ENCODE data around the gene ANGPTL7.
"Not testable (repeated sequence)": the region's sequence is repeated elsewhere in the genome, so short reads cannot be mapped to it uniquely, and the experiment has no call there.

The ANGPTL7 gene

GRCh38 chr1:11169202-11169601 lies 20.0 kb upstream of the ANGPTL7 start:
- DNase-seq (ENCODE audit: low read depth) = no peak

GRCh38 chr1:11170102-11170501 lies 19.1 kb upstream of the ANGPTL7 start:
- no peak for DNase-seq (ENCODE audit: low read depth)

- no peak for DNase-seq (ENCODE audit: low read depth)
Observed at GRCh38 chr1:11174261-11174942, 14.8 kb upstream of the ANGPTL7 start.

GRCh38 chr1:11175461-11175860 lies 13.7 kb upstream of the ANGPTL7 start:
- DNase-seq (ENCODE audit: low read depth) = no peak

GRCh38 chr1:11176081-11176706 lies 13.0 kb upstream of the ANGPTL7 start:
- DNase-seq (ENCODE audit: low read depth) = no peak

GRCh38 chr1:11178021-11179015 lies 10.8 kb upstream of the ANGPTL7 start:
- DNase-seq (ENCODE audit: low read depth) = no peak

GRCh38 chr1:11179125-11179524 lies 10.0 kb upstream of the ANGPTL7 start:
- DNase-seq (ENCODE audit: low read depth) = no peak

GRCh38 chr1:11179749-11180148 lies 9.4 kb upstream of the ANGPTL7 start:
- not testable (repeated sequence) for DNase-seq (ENCODE audit: low read depth)

- DNase-seq (ENCODE audit: low read depth) = no peak
Observed at GRCh38 chr1:11180342-11180744, 8.8 kb upstream of the ANGPTL7 start.

- DNase-seq (ENCODE audit: low read depth) = no peak
Observed at GRCh38 chr1:11182884-11183283, 6.3 kb upstream of the ANGPTL7 start.

GRCh38 chr1:11184973-11185372 lies 4.2 kb upstream of the ANGPTL7 start:
- DNase-seq (ENCODE audit: low read depth) = no peak

- no peak for DNase-seq (ENCODE audit: low read depth)
Observed at GRCh38 chr1:11187000-11187399, 2.2 kb upstream of the ANGPTL7 start.

- no peak for DNase-seq (ENCODE audit: low read depth)
Observed at GRCh38 chr1:11187494-11187893, 1.7 kb upstream of the ANGPTL7 start.

- no peak for DNase-seq (ENCODE audit: low read depth)
Observed at GRCh38 chr1:11187931-11188330, 1.2 kb upstream of the ANGPTL7 start.

GRCh38 chr1:11188381-11188780 lies 774 bp upstream of the ANGPTL7 start:
- no peak for DNase-seq (ENCODE audit: low read depth)

- DNase-seq (ENCODE audit: low read depth) = no peak
Observed at GRCh38 chr1:11193376-11193775, 4.2 kb downstream of the ANGPTL7 start.

GRCh38 chr1:11194407-11195176 lies 5.4 kb downstream of the ANGPTL7 start:
- no peak for DNase-seq (ENCODE audit: low read depth)

GRCh38 chr1:11196945-11197344 lies 7.8 kb downstream of the ANGPTL7 start:
- no peak for DNase-seq (ENCODE audit: low read depth)

GRCh38 chr1:11197359-11197758 lies 8.2 kb downstream of the ANGPTL7 start:
- DNase-seq (ENCODE audit: low read depth) = no peak

- DNase-seq (ENCODE audit: low read depth) = no peak
Observed at GRCh38 chr1:11198257-11198656, 9.1 kb downstream of the ANGPTL7 start.

- DNase-seq (ENCODE audit: low read depth) = no peak
Observed at GRCh38 chr1:11198851-11199594, 9.9 kb downstream of the ANGPTL7 start.
